ENCODE data around the gene WDR90. TPM values are rescaled to one million over a fixed set of nuclear protein-coding genes. Genes with fewer than 3 reads are reported as not detected.
"Not testable (repeated sequence)": the region's sequence is repeated elsewhere in the genome, so short reads cannot be mapped to it uniquely, and the experiment has no call there.

WDR90 gene
- polyA plus RNA-seq, 1 donor (not counting 4 experiments of a cell fraction or from before 2014, with no cell fraction given), result 5.9 TPM

- Histone ChIP-seq H3K27me3 (ENCODE audit: control insufficient read depth, extremely low read depth, insufficient read depth, low read length) (peaks cover 13% of the 10 kb centered on the region), H2AFZ (ENCODE audit: control insufficient read depth, low read length) (no peak overlapping the region), H3K79me2 (ENCODE audit: control insufficient read depth, insufficient read depth, low read length) (peaks cover 23% of the 10 kb centered on the region), H3K9me3 (ENCODE audit: control insufficient read depth, low read depth, low read length) (no peaks in the 10 kb centered on the region), H3K36me3 (ENCODE audit: control insufficient read depth in 2 of 2, extremely low read depth in 1 of 2, insufficient read depth in 2 of 2, low read length in 2 of 2) (peaks cover 2 to 24% of the 10 kb centered on the region in 2 experiments), H3K9me1 (ENCODE audit: control insufficient read depth, extremely low read depth, insufficient read depth, low read length) (no peaks in the 10 kb centered on the region), H3K9ac (ENCODE audit: control insufficient read depth, extremely low read depth, insufficient read depth, low read length) (no peak overlapping the region), H3K4me1 (ENCODE audit: control insufficient read depth, extremely low read depth, insufficient read depth, low read length) (peaks cover 21% of the 10 kb centered on the region), H3K27ac (ENCODE audit: control insufficient read depth, insufficient read depth, low read length) (no peak overlapping the region), H4K20me1 (ENCODE audit: control insufficient read depth, extremely low read depth, insufficient read depth, low read length) (no peaks in the 10 kb centered on the region), H3K4me3 (ENCODE audit: control insufficient read depth in 2 of 3, extremely low read depth in 1 of 3, insufficient read depth in 2 of 3, low read depth in 1 of 3, low read length in 3 of 3) (no peak overlapping the region), H3K4me2 (ENCODE audit: control insufficient read depth, extremely low read depth, insufficient read depth, low read depth, low read length) (no peak overlapping the region)
- TF ChIP-seq EZH2 (IDR thresholded peaks at IDR 0.05; ENCODE audit: low read length) (no peak), CTCF (optimal IDR thresholded peaks at IDR 0.05 in 1 of 3, IDR thresholded peaks at IDR 0.05 in 1 of 3, conservative IDR thresholded peaks at IDR 0.05 in 1 of 3; ENCODE audit: extremely low read depth in 1 of 3, insufficient read depth in 2 of 3, low read length in 3 of 3) (no peak)
- dilution Hi-C loops (cut with MboI; ENCODE audit: extremely low pct_ligation_motif_present, low sequenced_read_pairs), result no loop called here
- no peak for DNase-seq (ENCODE audit: low read depth, low spot score)
- FAIRE-seq, result no peak
Measured at GRCh38 chr16:687499-687898, 38.3 kb downstream of the WDR90 start.

GRCh38 chr16:689175-689897 is 40.2 kb downstream of the WDR90 start:
- Histone ChIP-seq H3K4me2 (ENCODE audit: control insufficient read depth, extremely low read depth, insufficient read depth, low read depth, low read length) (peak overlapping the region; percentile 83), H3K27ac (ENCODE audit: control insufficient read depth, insufficient read depth, low read length) (peak overlapping the region; percentile 65), H3K36me3 (ENCODE audit: control insufficient read depth in 2 of 2, extremely low read depth in 1 of 2, insufficient read depth in 2 of 2, low read length in 2 of 2) (peaks cover 2 to 15% of the 10 kb centered on the region in 2 experiments), H3K9me1 (ENCODE audit: control insufficient read depth, extremely low read depth, insufficient read depth, low read length) (no peaks in the 10 kb centered on the region), H3K9ac (ENCODE audit: control insufficient read depth, extremely low read depth, insufficient read depth, low read length) (peak overlapping the region; percentile 85), H3K27me3 (ENCODE audit: control insufficient read depth, extremely low read depth, insufficient read depth, low read length) (peaks cover 31% of the 10 kb centered on the region), H4K20me1 (ENCODE audit: control insufficient read depth, extremely low read depth, insufficient read depth, low read length) (no peaks in the 10 kb centered on the region), H3K9me3 (ENCODE audit: control insufficient read depth, low read depth, low read length) (no peaks in the 10 kb centered on the region), H3K79me2 (ENCODE audit: control insufficient read depth, insufficient read depth, low read length) (peaks cover 11% of the 10 kb centered on the region), H3K4me3 (ENCODE audit: control insufficient read depth in 2 of 3, extremely low read depth in 1 of 3, insufficient read depth in 2 of 3, low read depth in 1 of 3, low read length in 3 of 3) (peak overlapping the region; percentile 56 to 97 (median 88)), H3K4me1 (ENCODE audit: control insufficient read depth, extremely low read depth, insufficient read depth, low read length) (peaks cover 9% of the 10 kb centered on the region), H2AFZ (ENCODE audit: control insufficient read depth, low read length) (no peak overlapping the region)
- FAIRE-seq (no peak), DNase-seq (ENCODE audit: low read depth, low spot score) (no peak)
- TF ChIP-seq EZH2 (IDR thresholded peaks at IDR 0.05; ENCODE audit: low read length), result no peak
- TF ChIP-seq CTCF (optimal IDR thresholded peaks at IDR 0.05 in 1 of 3, IDR thresholded peaks at IDR 0.05 in 1 of 3, conservative IDR thresholded peaks at IDR 0.05 in 1 of 3; ENCODE audit: extremely low read depth in 1 of 3, insufficient read depth in 2 of 3, low read length in 3 of 3), result no peak
- dilution Hi-C loops (cut with MboI; ENCODE audit: extremely low pct_ligation_motif_present, low sequenced_read_pairs), result no loop called here

- H3K9ac ChIP-seq (ENCODE audit: control insufficient read depth, extremely low read depth, insufficient read depth, low read length); FAIRE-seq; dilution Hi-C loops (cut with MboI; ENCODE audit: extremely low pct_ligation_motif_present, low sequenced_read_pairs); H3K79me2 ChIP-seq (ENCODE audit: control insufficient read depth, insufficient read depth, low read length); H3K9me3 ChIP-seq (ENCODE audit: control insufficient read depth, low read depth, low read length); H3K9me1 ChIP-seq (ENCODE audit: control insufficient read depth, extremely low read depth, insufficient read depth, low read length); H4K20me1 ChIP-seq (ENCODE audit: control insufficient read depth, extremely low read depth, insufficient read depth, low read length); H3K27ac ChIP-seq (ENCODE audit: control insufficient read depth, insufficient read depth, low read length); DNase-seq (ENCODE audit: low read depth, low spot score); H3K4me2 ChIP-seq (ENCODE audit: control insufficient read depth, extremely low read depth, insufficient read depth, low read depth, low read length); H2AFZ ChIP-seq (ENCODE audit: control insufficient read depth, low read length); H3K4me3 ChIP-seq (ENCODE audit: control insufficient read depth in 2 of 3, extremely low read depth in 1 of 3, insufficient read depth in 2 of 3, low read depth in 1 of 3, low read length in 3 of 3); H3K36me3 ChIP-seq (ENCODE audit: control insufficient read depth in 2 of 2, extremely low read depth in 1 of 2, insufficient read depth in 2 of 2, low read length in 2 of 2): not testable (repeated sequence)
- H3K4me1 ChIP-seq (ENCODE audit: control insufficient read depth, extremely low read depth, insufficient read depth, low read length), result peaks cover 12% of the 10 kb centered on the region
- H3K27me3 ChIP-seq (ENCODE audit: control insufficient read depth, extremely low read depth, insufficient read depth, low read length), result peaks cover 49% of the 10 kb centered on the region
Measured at GRCh38 chr16:691242-691641, 42.1 kb downstream of the WDR90 start.

Data from keratinocyte (primary cell).